Glutamatergic neuron (in vitro differentiated cells): ENCODE measurements around the gene CCBE1. TPM values are rescaled to one million over a fixed set of nuclear protein-coding genes. Genes with fewer than 3 reads are reported as not detected.

Experiments
- DNase-seq: peaks from one replicate; pipeline ENCODE4 v3.0.0; 2022
- H3K27ac Mint-ChIP-seq: one replicate; pipeline ENCODE4 v1.8.0; 2020; ENCODE audit warnings: mild to moderate bottlenecking, mixed read lengths, inconsistent platforms; ENCODE audit not compliant: unreplicated experiment
- H3K27me3 Mint-ChIP-seq: one replicate; pipeline ENCODE4 v1.8.0; 2020; ENCODE audit warnings: mild to moderate bottlenecking, moderate library complexity, mixed read lengths, inconsistent platforms; ENCODE audit not compliant: unreplicated experiment
- H3K36me3 Mint-ChIP-seq: one replicate; pipeline ENCODE4 v1.8.0; 2020; ENCODE audit warnings: mild to moderate bottlenecking, mixed read lengths, inconsistent platforms; ENCODE audit not compliant: unreplicated experiment
- H3K4me1 Mint-ChIP-seq: one replicate; pipeline ENCODE4 v1.8.0; 2020; ENCODE audit warnings: mild to moderate bottlenecking, low read depth, mixed read lengths, inconsistent platforms; ENCODE audit not compliant: unreplicated experiment
- H3K4me3 Mint-ChIP-seq: one replicate; pipeline ENCODE4 v1.8.0; 2020; ENCODE audit warnings: mild to moderate bottlenecking, mixed read lengths, inconsistent platforms; ENCODE audit not compliant: unreplicated experiment
- H3K9me3 Mint-ChIP-seq: one replicate; pipeline ENCODE4 v1.8.0; 2020; ENCODE audit warnings: mild to moderate bottlenecking, moderate library complexity, mixed read lengths, inconsistent platforms; ENCODE audit not compliant: unreplicated experiment
- CTCF ChIP-seq: fragments of 200-600 bp; sonication (generic); IDR thresholded peaks from one replicate; pipeline ENCODE4 v1.5.0; 2021; ENCODE audit not compliant: partially characterized antibody, unreplicated experiment
- total RNA-seq: library from RNA; stranded (reverse); fragmentation: NEBNext Ultra II Directional; extraction: Animal tissue kit (Norgen Biotek cat#: 25700); gene quantifications from one replicate; pipeline ENCODE4 v1.2.1, GENCODE V29; 2021; ENCODE audit not compliant: unreplicated experiment

Gene CCBE1
- total RNA-seq, 1 donor from 2014 or later, result 0.81 TPM

- Mint-ChIP-seq H3K4me3 (no peak overlapping the region), H3K27ac (no peak overlapping the region), H3K36me3 (no peaks in the 10 kb centered on the region), H3K9me3 (no peaks in the 10 kb centered on the region), H3K4me1 (no peaks in the 10 kb centered on the region), H3K27me3 (no peaks in the 10 kb centered on the region)
- no peak for DNase-seq
- no peak for TF ChIP-seq CTCF
Observed at GRCh38 chr18:59610546-59611140, 86.6 kb downstream of the CCBE1 start.

DNA sequence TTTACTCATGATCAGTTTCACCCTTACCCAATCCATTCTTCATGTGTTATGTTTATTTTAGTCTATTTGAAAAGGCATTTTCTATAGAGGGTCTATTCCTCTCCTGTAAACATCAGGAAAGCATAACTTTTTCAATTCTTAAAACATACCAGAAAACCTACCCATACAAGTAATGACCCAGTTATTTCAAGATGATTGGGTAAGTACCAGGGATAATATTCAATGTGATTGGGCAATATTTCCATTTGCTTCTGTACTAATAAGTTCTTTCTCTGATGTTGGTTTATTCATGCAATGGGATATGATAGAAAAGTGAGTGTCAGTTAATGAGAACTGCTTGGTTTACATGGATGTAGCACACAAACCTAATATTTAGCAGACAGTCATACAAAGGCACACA is 87.6 kb downstream of the CCBE1 start:
- H3K27me3 Mint-ChIP-seq, result no peaks in the 10 kb centered on the region
- no peak for DNase-seq
- no peak overlapping the region for H3K4me3 Mint-ChIP-seq
- no peaks in the 10 kb centered on the region for H3K4me1 Mint-ChIP-seq
- H3K27ac Mint-ChIP-seq, result no peak overlapping the region
- TF ChIP-seq CTCF, result no peak
- H3K36me3 Mint-ChIP-seq, result no peaks in the 10 kb centered on the region
- H3K9me3 Mint-ChIP-seq, result no peaks in the 10 kb centered on the region

- Mint-ChIP-seq H3K27me3 (no peaks in the 10 kb centered on the region), H3K36me3 (no peaks in the 10 kb centered on the region)
Observed at GRCh38 chr18:59607471-59607870, 89.8 kb downstream of the CCBE1 start.

GRCh38 chr18:59607078-59607379 is 90.2 kb downstream of the CCBE1 start:
- no peaks in the 10 kb centered on the region for H3K9me3 Mint-ChIP-seq
- H3K27me3 Mint-ChIP-seq, result no peaks in the 10 kb centered on the region
- no peaks in the 10 kb centered on the region for H3K4me1 Mint-ChIP-seq
- TF ChIP-seq CTCF, result no peak
- no peak overlapping the region for H3K27ac Mint-ChIP-seq
- H3K4me3 Mint-ChIP-seq, result no peak overlapping the region
- no peak for DNase-seq
- no peaks in the 10 kb centered on the region for H3K36me3 Mint-ChIP-seq

More at GRCh38 chr18:59607471-59607870, 89.8 kb downstream of the CCBE1 start:
- H3K9me3 Mint-ChIP-seq, result no peaks in the 10 kb centered on the region
- DNase-seq, result no peak
- H3K4me3 Mint-ChIP-seq, result no peak overlapping the region
- no peak overlapping the region for H3K27ac Mint-ChIP-seq
- H3K4me1 Mint-ChIP-seq, result no peaks in the 10 kb centered on the region
- TF ChIP-seq CTCF, result no peak

GRCh38 chr18:59606193-59607077 is 90.8 kb downstream of the CCBE1 start:
- Mint-ChIP-seq H3K36me3 (no peaks in the 10 kb centered on the region), H3K4me1 (no peaks in the 10 kb centered on the region), H3K27ac (no peak overlapping the region), H3K27me3 (no peaks in the 10 kb centered on the region), H3K9me3 (no peaks in the 10 kb centered on the region), H3K4me3 (no peak overlapping the region)
- no peak for TF ChIP-seq CTCF
- DNase-seq, result no peak
